Measurements from ENCODE around the gene NTNG1. TPM values are rescaled to one million over a fixed set of nuclear protein-coding genes. Genes with fewer than 3 reads are reported as not detected.

The NTNG1 gene
- total and polyA plus RNA-seq, 2 of the 4 experiments (the other 2 are of a cell fraction) = 1.2 to 2.3 TPM

GRCh38 chr1:107198561-107198960 is 57.7 kb downstream of the NTNG1 start:
- Histone ChIP-seq H2BK20ac (ENCODE audit: low read depth, low read length) (no peak overlapping the region), H2BK5ac (ENCODE audit: low read depth, low read length, poor library complexity, severe bottlenecking) (no peak overlapping the region), H4K5ac (ENCODE audit: low read depth, low read length) (no peak overlapping the region), H3K9me1 (ENCODE audit: insufficient read depth, low read length) (no peaks in the 10 kb centered on the region), H2AK5ac (ENCODE audit: low read depth, low read length) (no peak overlapping the region), H2BK120ac (ENCODE audit: low read depth, low read length) (no peak overlapping the region), H3K27ac (ENCODE audit: insufficient read depth, low read length) (no peak overlapping the region), H2BK15ac (ENCODE audit: low read depth, low read length) (no peak overlapping the region), H3K23ac (ENCODE audit: low read depth, low read length) (no peak overlapping the region), H3K4me3 (ENCODE audit: insufficient read depth, low read depth, low read length) (no peak overlapping the region), H4K20me1 (ENCODE audit: insufficient read depth, low read length) (no peaks in the 10 kb centered on the region), H3K18ac (ENCODE audit: low read depth, low read length) (no peak overlapping the region), H3K9me3 (ENCODE audit: control insufficient read depth, insufficient read depth, low read length) (no peaks in the 10 kb centered on the region), H3K4me2 (ENCODE audit: low read depth, low read length) (no peak overlapping the region), H4K8ac (ENCODE audit: low read depth in 2 of 2, low read length in 2 of 2) (no peak overlapping the region), H3K27me3 (ENCODE audit: control insufficient read depth, insufficient read depth, low read length) (no peaks in the 10 kb centered on the region), H2AK9ac (replicated peaks; ENCODE audit: low read depth, low read length, poor library complexity) (no peak overlapping the region), H3K36me3 (ENCODE audit: control insufficient read depth, insufficient read depth, low read length) (no peaks in the 10 kb centered on the region), H4K91ac (ENCODE audit: insufficient read depth, low read depth, low read length) (no peak overlapping the region), H3K14ac (replicated peaks; ENCODE audit: low read depth, low read length) (no peak overlapping the region), H3K79me1 (ENCODE audit: low read depth in 1 of 2, low read length in 2 of 2) (no peaks in the 10 kb centered on the region), H3K4ac (ENCODE audit: low read depth, low read length) (no peak overlapping the region), H3K9ac (ENCODE audit: low read depth, low read length) (no peak overlapping the region), H3K56ac (ENCODE audit: extremely low read depth, insufficient read depth, low read length) (no peak overlapping the region), H2AFZ (replicated peaks; ENCODE audit: low read length, poor library complexity) (no peak overlapping the region), H3K4me1 (ENCODE audit: control insufficient read depth, insufficient read depth, low read length) (no peaks in the 10 kb centered on the region)
- TF ChIP-seq MAZ (IDR thresholded peaks at IDR 0.05; ENCODE audit: borderline replicate concordance, low read depth, low read length) = no peak
- no peak for TF ChIP-seq RFX5 (IDR thresholded peaks at IDR 0.05; ENCODE audit: low read depth, low read length)
- no peak for TF ChIP-seq SMC3 (IDR thresholded peaks at IDR 0.05; ENCODE audit: low read depth, low read length)
- DNase-seq = no peak
- in situ Hi-C loops (cut with MboI; ENCODE audit: low sequenced_read_pairs) (no loop called here), dilution Hi-C loops (cut with HindIII; ENCODE audit: low sequenced_read_pairs, unreplicated experiment) (no loop called here), intact Hi-C loops (cut with micrococcal nuclease) (no loop called here)
- no CpG with 5 or more reads among the region's 5 CpGs for WGBS, 2 experiments (ENCODE audit: extremely low coverage in 2 of 2, insufficient read length in 1 of 2)
- CTCF ChIA-PET = no interaction called here
- no peak for ATAC-seq (ENCODE audit: low read depth)
- BruUV-seq (replicated peaks) = no TSS peak
- POLR2A ChIA-PET (ENCODE audit: unreplicated experiment) = no interaction called here

Measured in IMR-90 (cell line).